K562 (cell line): Measurements from ENCODE around the gene CCR2. TPM values are rescaled to one million over a fixed set of nuclear protein-coding genes. Genes with fewer than 3 reads are reported as not detected.

Experiments
- ARHGAP35 ChIP-seq: fragments of 450-650 bp; IDR thresholded peaks from 2 replicates; pipeline ENCODE4 v1.6.1; 2018; ENCODE audit not compliant: partially characterized antibody
- CHD2 ChIP-seq: IDR thresholded peaks from 2 replicates; pipeline ENCODE4 v1.6.1; 2011; ENCODE audit warnings: low read depth, low read length
- DIDO1 ChIP-seq: fragments of 450-650 bp; IDR thresholded peaks from 2 replicates; pipeline ENCODE4 v1.6.1; 2016; ENCODE audit warnings: low read depth, missing biosample characterization, missing genetic modification characterization
- EP400 ChIP-seq: fragments of 450-650 bp; IDR thresholded peaks from 2 replicates; pipeline ENCODE4 v1.6.1; 2017; ENCODE audit warnings: antibody characterized with exemption, mild to moderate bottlenecking, moderate library complexity
- FOXK2 ChIP-seq, 2 experiments: fragments of 450-650 bp; IDR thresholded peaks in 1 of 2; conservative IDR thresholded peaks in 1 of 2; 2 replicates each; pipeline ENCODE4 v1.6.1; 2016; ENCODE audit warnings: low read depth in 2 of 2, mild to moderate bottlenecking in 1 of 2
- KLF16 ChIP-seq: IDR thresholded peaks from 2 replicates; pipeline ENCODE4 v1.6.1; 2016; ENCODE audit warnings: antibody characterized with exemption
- MAFG ChIP-seq: fragments of 450-650 bp; conservative IDR thresholded peaks from 2 replicates; pipeline ENCODE4 v1.6.1; 2016; ENCODE audit warnings: missing genetic modification characterization, missing compliant biosample characterization
- NELFE ChIP-seq: IDR thresholded peaks from 2 replicates; pipeline ENCODE4 v1.6.1; 2011; ENCODE audit warnings: mild to moderate bottlenecking; ENCODE audit not compliant: insufficient read depth, insufficient read length
- SMAD1 ChIP-seq: fragments of 150-350 bp; IDR thresholded peaks from 2 replicates; pipeline ENCODE4 v1.6.1; 2014; ENCODE audit warnings: low read length, low read depth; ENCODE audit not compliant: partially characterized antibody
- SRF ChIP-seq, 2 experiments: fragments of 250-450, 450-650 bp in 1 of 2; sonication (Bioruptor Pico) in 1 of 2; sonication (generic) in 1 of 2; formaldehyde crosslinking; IDR thresholded peaks; 2 replicates each; pipeline versions ENCODE4 v1.5.0 to v1.5.1; 2020 to 2022; ENCODE audit warnings: mild to moderate bottlenecking in 1 of 2, missing genetic modification reagents in 1 of 2
- TAF7 ChIP-seq: fragments of 450-650 bp; IDR thresholded peaks from 2 replicates; pipeline ENCODE4 v1.6.1; 2016; ENCODE audit warnings: missing genetic modification characterization, missing compliant biosample characterization
- TEAD1 ChIP-seq, 2 experiments: fragments of 450-650 bp in 1 of 2; sonication (generic) in 1 of 2; formaldehyde crosslinking; IDR thresholded peaks; 2 replicates each; pipeline versions ENCODE4 v1.4.0 to v1.8.0; 2020 to 2022; ENCODE audit warnings: mild to moderate bottlenecking in 2 of 2, missing genetic modification reagents in 1 of 2
- TFAM ChIP-seq: fragments of 250-450 bp; sonication (Bioruptor Pico); conservative IDR thresholded peaks from 2 replicates; pipeline ENCODE4 v1.5.0; 2021; ENCODE audit warnings: mild to moderate bottlenecking, moderate library complexity
- ZBED1 ChIP-seq: IDR thresholded peaks from 2 replicates; pipeline ENCODE4 v1.6.1; 2014
- ZEB2 ChIP-seq: fragments of 450-650 bp; IDR thresholded peaks from 2 replicates; pipeline ENCODE4 v1.6.1; 2016
- ZNF282 ChIP-seq: sonication (generic); formaldehyde crosslinking; IDR thresholded peaks from 2 replicates; pipeline ENCODE4 v1.8.1; 2023; ENCODE audit warnings: missing genetic modification reagents
- polyA plus RNA-seq, 8 experiments: library from polyadenylated mRNA; depleted of rRNA in 4 of 8; stranded (reverse) in 5 of 8; unstranded in 3 of 8; fragments of >200 nt; fragmentation: Nextera tagmentation in 2 of 8; fragmentation: Illumina TruSeq in 1 of 8; extraction: Ambion mirVana in 2 of 8; extraction: Trizol in 1 of 8; gene quantifications; 2 replicates each; pipeline versions ENCODE4 v1.2.1 to v1.2.3, GENCODE V29; 2011 to 2014; ENCODE audit warnings: inconsistent platforms in 1 of 8, missing spikeins in 1 of 8
- total RNA-seq, 7 experiments: library from RNA; depleted of rRNA in 6 of 7; stranded (reverse); fragments of >200 nt in 6 of 7; fragmentation: Illumina TruSeq in 2 of 7; extraction: Trizol in 2 of 7; gene quantifications; 2 replicates each; pipeline versions ENCODE4 v1.2.1 to v1.2.3, GENCODE V29; 2011 to 2021; ENCODE audit warnings: low replicate concordance in 1 of 7
- TF ChIP-seq, protein P1 (sequence below): sonication (generic); formaldehyde crosslinking; IDR thresholded peaks from 2 replicates; pipeline ENCODE4 v1.8.0; 2022; ENCODE audit warnings: mild to moderate bottlenecking, missing genetic modification reagents
- TF ChIP-seq, protein P2 (sequence below): fragments of 250-450 bp; sonication (Bioruptor Pico); IDR thresholded peaks from 2 replicates; pipeline ENCODE4 v1.5.0; 2020; ENCODE audit warnings: mild to moderate bottlenecking, borderline replicate concordance
- TF ChIP-seq, protein P3 (sequence below), 2 experiments: IDR thresholded peaks in 1 of 2; conservative IDR thresholded peaks in 1 of 2; 2 replicates each; pipeline ENCODE4 v1.6.1; 2016; ENCODE audit warnings: low read depth in 2 of 2, mild to moderate bottlenecking in 1 of 2, missing compliant biosample characterization in 1 of 2, missing genetic modification characterization in 1 of 2, moderate library complexity in 1 of 2
- TF ChIP-seq, protein P4 (sequence below): fragments of 250-450 bp; sonication (Bioruptor Pico); IDR thresholded peaks from 2 replicates; pipeline ENCODE4 v1.8.0; 2022; ENCODE audit warnings: moderate library complexity, mild to moderate bottlenecking, inconsistent platforms

Gene CCR2
- total and polyA plus RNA-seq, 9 of the 15 experiments (the other 6 are each of a cell fraction or from before 2014, with no cell fraction given): not detected

DNA sequence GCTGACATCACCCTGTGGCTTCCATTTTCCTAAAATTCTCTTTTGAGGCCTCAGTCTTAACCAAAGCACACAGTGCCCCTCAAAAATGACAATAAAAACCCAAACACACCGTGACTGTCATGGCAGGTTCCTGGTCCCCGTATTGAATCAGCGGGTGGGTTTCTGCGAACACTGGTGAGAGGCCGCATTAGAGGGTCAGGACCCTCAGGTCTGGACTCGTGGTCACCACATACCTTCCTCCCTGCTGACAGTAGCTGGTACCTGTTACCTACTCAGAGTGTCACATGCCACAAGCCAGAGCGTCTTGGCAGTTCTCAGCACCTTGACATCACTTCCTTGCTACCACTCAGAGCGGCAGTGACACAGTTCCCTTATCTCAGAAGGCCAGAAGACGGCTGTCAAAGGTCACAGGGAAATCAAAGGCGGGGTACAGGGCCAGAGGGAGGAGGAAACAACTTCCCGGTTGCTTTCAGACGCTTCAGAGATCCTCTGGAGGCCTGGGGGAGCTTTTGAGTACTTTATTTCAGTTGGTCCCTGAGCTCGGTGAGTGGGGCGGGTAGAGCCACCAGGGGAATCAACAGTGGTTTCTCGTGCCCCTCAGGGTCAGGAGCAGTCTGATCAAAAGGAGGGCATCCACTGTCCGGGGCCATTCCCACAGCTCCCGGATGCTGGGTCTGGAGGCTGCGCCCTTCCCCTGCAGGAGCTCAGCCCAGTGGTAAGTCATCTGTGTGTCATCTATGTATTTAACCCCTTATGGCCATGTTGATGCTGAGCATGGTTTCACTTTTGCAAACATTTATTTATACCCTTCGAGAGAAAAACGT lies 53.1 kb downstream of the CCR2 start, which contains the start of the genes CCR5AS and CCRL2 (continued):
- TF ChIP-seq SMAD1 (no peak), EP400 (peak; percentile 77), SRF (CRISPR knock-in tag; IDR thresholded peaks at IDR 0.05) (peak in 1 of 2 experiments; percentile 41; a peak in 1 of 4 replicates), CHD2 (no peak; the same call in 1 of the 2 replicates), KLF16 (peak; percentile 85), NELFE (no peak), TFAM (no peak), ZNF282 (no peak), TEAD1 (CRISPR knock-in tag; IDR thresholded peaks at IDR 0.05) (peak in 1 of 2 experiments; percentile 80; a peak in 2 of 4 replicates), ARHGAP35 (no peak), TAF7 (no peak; the same call in 1 of the 2 replicates), ZBED1 (no peak), ZEB2 (peak; percentile 94), FOXK2 (conservative IDR thresholded peaks at IDR 0.05 in 1 of 2, IDR thresholded peaks at IDR 0.05 in 1 of 2; ENCODE audit: low read depth in 2 of 2) (peak; percentile 69 to 79; a peak in 3 of 4 replicates), DIDO1 (tag) (no peak), MAFG (tag) (no peak)
- TF ChIP-seq, protein P1, sequence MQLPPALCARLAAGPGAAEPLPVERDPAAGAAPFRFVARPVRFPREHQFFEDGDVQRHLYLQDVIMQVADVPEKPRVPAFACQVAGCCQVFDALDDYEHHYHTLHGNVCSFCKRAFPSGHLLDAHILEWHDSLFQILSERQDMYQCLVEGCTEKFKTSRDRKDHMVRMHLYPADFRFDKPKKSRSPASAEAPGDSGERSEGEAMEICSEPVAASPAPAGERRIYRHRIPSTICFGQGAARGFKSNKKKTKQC: no peak
- TF ChIP-seq, protein P2, sequence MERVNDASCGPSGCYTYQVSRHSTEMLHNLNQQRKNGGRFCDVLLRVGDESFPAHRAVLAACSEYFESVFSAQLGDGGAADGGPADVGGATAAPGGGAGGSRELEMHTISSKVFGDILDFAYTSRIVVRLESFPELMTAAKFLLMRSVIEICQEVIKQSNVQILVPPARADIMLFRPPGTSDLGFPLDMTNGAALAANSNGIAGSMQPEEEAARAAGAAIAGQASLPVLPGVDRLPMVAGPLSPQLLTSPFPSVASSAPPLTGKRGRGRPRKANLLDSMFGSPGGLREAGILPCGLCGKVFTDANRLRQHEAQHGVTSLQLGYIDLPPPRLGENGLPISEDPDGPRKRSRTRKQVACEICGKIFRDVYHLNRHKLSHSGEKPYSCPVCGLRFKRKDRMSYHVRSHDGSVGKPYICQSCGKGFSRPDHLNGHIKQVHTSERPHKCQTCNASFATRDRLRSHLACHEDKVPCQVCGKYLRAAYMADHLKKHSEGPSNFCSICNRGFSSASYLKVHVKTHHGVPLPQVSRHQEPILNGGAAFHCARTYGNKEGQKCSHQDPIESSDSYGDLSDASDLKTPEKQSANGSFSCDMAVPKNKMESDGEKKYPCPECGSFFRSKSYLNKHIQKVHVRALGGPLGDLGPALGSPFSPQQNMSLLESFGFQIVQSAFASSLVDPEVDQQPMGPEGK (CRISPR knock-in tag): peak; percentile 44; the same call in 1 of the 2 replicates
- TF ChIP-seq, protein P3, sequence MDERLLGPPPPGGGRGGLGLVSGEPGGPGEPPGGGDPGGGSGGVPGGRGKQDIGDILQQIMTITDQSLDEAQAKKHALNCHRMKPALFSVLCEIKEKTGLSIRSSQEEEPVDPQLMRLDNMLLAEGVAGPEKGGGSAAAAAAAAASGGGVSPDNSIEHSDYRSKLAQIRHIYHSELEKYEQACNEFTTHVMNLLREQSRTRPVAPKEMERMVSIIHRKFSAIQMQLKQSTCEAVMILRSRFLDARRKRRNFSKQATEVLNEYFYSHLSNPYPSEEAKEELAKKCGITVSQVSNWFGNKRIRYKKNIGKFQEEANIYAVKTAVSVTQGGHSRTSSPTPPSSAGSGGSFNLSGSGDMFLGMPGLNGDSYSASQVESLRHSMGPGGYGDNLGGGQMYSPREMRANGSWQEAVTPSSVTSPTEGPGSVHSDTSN (CRISPR knock-in tag; IDR thresholded peaks at IDR 0.05; ENCODE audit: low read depth): peak; percentile 27; the same call in 1 of the 2 replicates
- TF ChIP-seq, protein P3 (tag; conservative IDR thresholded peaks at IDR 0.05; ENCODE audit: low read depth): peak; percentile 75
- TF ChIP-seq, protein P4, sequence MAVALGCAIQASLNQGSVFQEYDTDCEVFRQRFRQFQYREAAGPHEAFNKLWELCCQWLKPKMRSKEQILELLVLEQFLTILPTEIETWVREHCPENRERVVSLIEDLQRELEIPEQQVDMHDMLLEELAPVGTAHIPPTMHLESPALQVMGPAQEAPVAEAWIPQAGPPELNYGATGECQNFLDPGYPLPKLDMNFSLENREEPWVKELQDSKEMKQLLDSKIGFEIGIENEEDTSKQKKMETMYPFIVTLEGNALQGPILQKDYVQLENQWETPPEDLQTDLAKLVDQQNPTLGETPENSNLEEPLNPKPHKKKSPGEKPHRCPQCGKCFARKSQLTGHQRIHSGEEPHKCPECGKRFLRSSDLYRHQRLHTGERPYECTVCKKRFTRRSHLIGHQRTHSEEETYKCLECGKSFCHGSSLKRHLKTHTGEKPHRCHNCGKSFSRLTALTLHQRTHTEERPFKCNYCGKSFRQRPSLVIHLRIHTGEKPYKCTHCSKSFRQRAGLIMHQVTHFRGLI: peak; percentile 34; the same call in 1 of the 2 replicates
